SK-N-MC (cell line): ENCODE results near the gene KRTAP10-4.

Experiments
- DNase-seq: peaks from one replicate; pipeline ENCODE4 v3.0.0-alpha.2; 2011; ENCODE audit warnings: low read depth, low spot score
- H3K27ac ChIP-seq: fragments of 200-600 bp; sonication (generic); 2 replicates; pipeline ENCODE4 v1.5.1; 2016; ENCODE audit warnings: mixed run types
- H3K36me3 ChIP-seq: fragments of 200-600 bp; sonication (generic); 2 replicates; pipeline ENCODE4 v1.6.1; 2017; ENCODE audit warnings: antibody characterized with exemption, low read length, mixed read lengths; ENCODE audit not compliant: insufficient read depth
- H3K4me3 ChIP-seq: fragments of 200-600 bp; sonication (generic); 2 replicates; pipeline ENCODE4 v1.5.1; 2016
- H3K9ac ChIP-seq: fragments of 200-600 bp; sonication (generic); 2 replicates; pipeline ENCODE4 v1.8.0; 2017; ENCODE audit warnings: mixed run types, mixed read lengths; ENCODE audit not compliant: insufficient read length
- H3K9me3 ChIP-seq: fragments of 200-600 bp; sonication (generic); 2 replicates; pipeline ENCODE4 v1.6.1; 2017; ENCODE audit warnings: low read depth, mild to moderate bottlenecking, antibody characterized with exemption, low read length, moderate library complexity, mixed read lengths
- EZH2 ChIP-seq: fragments of 200-600 bp; sonication (generic); IDR thresholded peaks from one replicate; pipeline ENCODE4 v1.6.1; 2017; ENCODE audit warnings: antibody characterized with exemption
- FOXP2 ChIP-seq: optimal IDR thresholded peaks from 2 replicates; pipeline ENCODE3; 2011; ENCODE audit warnings: mild to moderate bottlenecking, moderate library complexity; ENCODE audit not compliant: insufficient read depth; ENCODE audit errors: extremely low read length, control extremely low read depth
- POLR2AphosphoS5 ChIP-seq: IDR thresholded peaks from 2 replicates; pipeline ENCODE4 v1.6.1; 2012; ENCODE audit warnings: mild to moderate bottlenecking, low read depth, low read length, borderline replicate concordance

Gene KRTAP10-4

DNA sequence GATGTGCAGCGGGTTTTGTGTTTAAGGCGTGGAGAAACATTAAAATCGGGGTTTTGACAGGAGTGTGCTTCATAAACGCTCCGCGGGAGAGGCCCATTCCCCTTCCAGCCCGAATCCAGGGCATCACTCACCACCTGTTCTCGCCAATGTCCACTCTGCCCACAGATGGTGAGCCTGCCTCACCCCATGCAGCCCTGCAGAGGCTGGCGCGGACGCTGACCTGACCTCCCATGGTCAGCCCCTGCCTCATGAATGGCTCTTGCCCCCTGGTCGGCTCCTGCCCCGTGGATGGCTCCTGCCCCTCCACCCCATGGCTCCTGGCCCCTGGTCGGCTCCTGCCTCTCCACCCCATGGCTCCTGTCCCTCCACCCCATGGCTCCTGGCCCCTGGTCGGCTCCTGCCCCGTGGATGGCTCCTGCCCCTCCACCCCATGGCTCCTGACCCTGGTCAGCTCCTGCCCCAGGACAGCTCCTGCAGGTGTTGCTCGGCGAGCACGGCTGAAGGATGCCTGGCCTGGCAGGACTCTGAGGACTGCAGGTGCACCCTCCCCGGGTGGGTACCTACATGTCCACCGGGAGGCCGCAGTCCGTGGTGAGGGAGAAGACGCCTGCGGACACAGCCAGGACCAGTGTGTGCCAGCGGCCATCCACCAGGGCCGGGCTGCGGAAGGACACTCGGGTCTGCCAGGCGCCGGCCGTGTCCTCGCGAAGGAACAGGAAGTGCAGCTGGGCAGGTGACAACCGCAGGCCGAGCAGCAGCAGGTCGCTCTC is 40.2 kb upstream of the KRTAP10-4 start:
- Histone ChIP-seq H3K9ac (no peak overlapping the region), H3K27ac (no peak overlapping the region), H3K9me3 (no peaks in the 10 kb centered on the region), H3K4me3 (no peak overlapping the region), H3K36me3 (peaks cover 10% of the 10 kb centered on the region; the same call in 1 of the 2 replicates)
- TF ChIP-seq FOXP2 (no peak), EZH2 (no peak), POLR2AphosphoS5 (no peak)
- no peak for DNase-seq

DNA sequence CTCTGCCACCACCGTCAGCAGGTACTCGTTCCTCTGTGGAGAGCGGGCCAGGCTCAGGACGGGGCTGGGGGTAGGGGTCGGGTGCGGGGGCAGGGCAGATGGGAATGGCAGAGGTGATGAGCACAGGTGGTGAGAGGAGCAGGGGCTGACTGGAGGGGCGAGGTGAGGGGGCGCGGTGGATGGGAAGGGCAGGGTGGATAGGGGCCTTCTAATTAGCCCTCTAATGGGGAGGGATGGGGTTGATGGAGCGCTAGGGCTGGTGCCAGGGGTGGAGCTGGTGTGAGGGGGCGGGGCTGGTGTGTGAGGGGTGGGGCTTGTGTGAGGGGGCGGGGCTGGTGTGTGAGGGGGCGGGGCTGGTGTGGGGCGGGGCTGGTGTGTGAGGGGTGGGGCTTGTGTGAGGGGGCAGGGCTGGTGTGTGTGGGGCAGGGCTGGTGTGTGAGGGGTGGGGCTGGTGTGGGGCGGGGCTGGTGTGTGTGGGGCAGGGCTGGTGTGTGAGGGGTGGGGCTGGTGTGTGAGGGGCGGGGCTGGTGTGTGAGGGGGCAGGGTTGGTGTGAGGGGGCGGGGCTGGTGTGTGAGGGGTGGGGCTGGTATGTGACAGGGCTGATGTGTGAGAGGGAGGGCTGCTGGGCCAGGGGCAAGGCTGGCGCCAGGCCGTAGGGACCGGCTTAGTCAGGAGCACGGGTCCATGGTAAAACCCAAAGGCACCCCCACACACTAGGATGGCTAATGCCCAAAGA is 39.5 kb upstream of the KRTAP10-4 start:
- Histone ChIP-seq H3K4me3 (no peak overlapping the region), H3K27ac (no peak overlapping the region), H3K36me3 (peaks cover 9% of the 10 kb centered on the region; the same call in 1 of the 2 replicates), H3K9me3 (no peaks in the 10 kb centered on the region), H3K9ac (no peak overlapping the region)
- TF ChIP-seq FOXP2 (no peak), EZH2 (no peak)
- DNase-seq = no peak

DNA sequence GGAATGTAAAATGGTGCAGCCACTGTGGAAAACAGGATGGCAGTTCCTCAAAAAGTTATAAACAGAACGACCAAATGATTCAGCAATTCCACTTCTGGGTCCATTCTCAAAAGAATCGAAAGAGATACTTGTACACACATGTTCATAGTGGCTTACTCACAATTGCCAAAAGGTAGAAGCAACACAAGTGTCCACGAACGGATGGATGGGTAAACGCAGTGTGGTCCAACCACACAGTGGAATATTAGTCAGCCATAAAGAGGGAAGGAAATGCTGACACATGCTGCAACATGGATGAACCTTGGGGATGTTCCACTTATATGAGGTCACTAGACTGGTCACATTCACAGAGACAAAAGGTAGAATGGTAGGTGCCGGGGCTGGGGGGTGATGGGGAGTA is 38.8 kb upstream of the KRTAP10-4 start:
- TF ChIP-seq POLR2AphosphoS5 (no peak), FOXP2 (no peak), EZH2 (no peak)
- no peak overlapping the region for H3K27ac ChIP-seq
- DNase-seq = no peak
- H3K4me3 ChIP-seq = no peak overlapping the region
- H3K36me3 ChIP-seq = peaks cover 9% of the 10 kb centered on the region; the same call in 1 of the 2 replicates
- no peak overlapping the region for H3K9ac ChIP-seq
- no peaks in the 10 kb centered on the region for H3K9me3 ChIP-seq

DNA sequence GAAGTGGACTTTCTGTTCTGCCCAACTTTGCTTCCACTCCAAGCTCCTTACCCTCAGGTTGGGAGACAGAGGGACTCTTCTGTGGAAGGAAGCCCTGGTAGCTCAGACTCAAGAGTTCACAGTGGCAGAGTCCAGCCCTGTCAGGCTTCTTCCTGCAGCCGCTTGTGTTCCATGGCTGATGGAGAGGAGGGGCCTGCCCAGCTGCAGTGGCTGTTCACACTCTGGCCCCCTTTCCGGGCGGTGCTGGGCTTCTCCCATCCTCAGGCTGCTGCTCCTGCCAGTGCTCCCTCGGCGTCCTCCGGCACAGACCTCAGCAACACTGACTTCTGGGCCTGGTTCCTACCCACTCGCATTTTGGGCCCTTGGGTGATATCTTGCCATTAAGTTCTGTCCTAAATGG is 37.6 kb upstream of the KRTAP10-4 start:
- H3K27ac ChIP-seq = no peak overlapping the region
- H3K9ac ChIP-seq = no peak overlapping the region
- TF ChIP-seq EZH2 = no peak
- TF ChIP-seq POLR2AphosphoS5 = no peak
- no peak for TF ChIP-seq FOXP2
- no peaks in the 10 kb centered on the region for H3K9me3 ChIP-seq
- peaks cover 9% of the 10 kb centered on the region; the same call in 1 of the 2 replicates for H3K36me3 ChIP-seq
- no peak overlapping the region for H3K4me3 ChIP-seq
- DNase-seq = no peak

DNA sequence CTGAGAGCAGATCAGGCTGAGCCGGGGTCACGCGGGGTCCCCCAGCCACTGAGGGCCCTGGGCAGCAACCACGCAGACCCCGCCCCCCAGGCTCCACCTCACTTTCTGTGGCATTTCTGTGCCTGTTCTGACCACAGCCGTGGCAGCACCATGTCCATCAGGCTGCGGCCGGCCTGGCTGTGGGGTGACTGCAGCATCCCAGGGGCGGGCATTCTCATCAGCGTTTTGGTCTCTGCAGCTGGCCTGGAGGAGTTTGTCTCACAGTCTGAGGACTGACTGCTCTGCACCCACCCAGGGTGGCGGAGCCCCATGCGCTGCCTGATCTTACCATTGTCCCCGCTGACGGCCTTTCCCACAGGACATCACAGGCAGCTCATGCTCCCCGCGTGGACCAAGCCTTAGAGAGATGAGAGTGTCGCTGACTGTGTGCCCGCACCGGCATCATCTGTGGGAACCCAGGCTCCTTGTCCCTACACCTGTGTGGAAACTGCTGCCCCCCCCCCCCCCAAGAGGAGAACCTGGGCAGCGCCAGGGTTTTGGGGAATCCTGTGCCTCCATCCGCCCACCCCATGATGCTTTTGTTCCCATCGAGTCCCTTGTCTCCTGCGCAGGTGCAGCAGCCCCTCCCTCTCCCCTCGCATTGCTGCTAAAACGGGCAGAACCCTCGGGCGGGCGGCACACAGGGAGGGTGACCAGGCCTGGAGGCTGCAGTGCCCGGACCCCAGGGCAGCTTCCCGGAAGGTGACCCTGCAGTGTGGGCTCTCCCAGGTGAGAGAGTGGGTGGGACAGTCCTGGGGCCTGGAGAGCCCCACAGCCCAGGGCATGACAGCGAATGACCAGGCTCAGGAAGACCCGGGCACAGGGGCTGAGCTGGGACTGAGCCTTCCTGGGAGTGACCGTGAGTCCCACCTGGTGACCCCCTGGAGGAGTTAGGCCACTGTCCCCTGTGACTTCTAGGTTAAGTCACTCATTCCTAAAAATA is 35.3 kb upstream of the KRTAP10-4 start:
- no peak for TF ChIP-seq FOXP2
- TF ChIP-seq POLR2AphosphoS5 = no peak
- TF ChIP-seq EZH2 = no peak
- Histone ChIP-seq H3K9me3 (no peaks in the 10 kb centered on the region), H3K4me3 (no peak overlapping the region), H3K36me3 (peaks cover 4% of the 10 kb centered on the region; the same call in 1 of the 2 replicates), H3K27ac (no peak overlapping the region), H3K9ac (no peak overlapping the region)
- no peak for DNase-seq

DNA sequence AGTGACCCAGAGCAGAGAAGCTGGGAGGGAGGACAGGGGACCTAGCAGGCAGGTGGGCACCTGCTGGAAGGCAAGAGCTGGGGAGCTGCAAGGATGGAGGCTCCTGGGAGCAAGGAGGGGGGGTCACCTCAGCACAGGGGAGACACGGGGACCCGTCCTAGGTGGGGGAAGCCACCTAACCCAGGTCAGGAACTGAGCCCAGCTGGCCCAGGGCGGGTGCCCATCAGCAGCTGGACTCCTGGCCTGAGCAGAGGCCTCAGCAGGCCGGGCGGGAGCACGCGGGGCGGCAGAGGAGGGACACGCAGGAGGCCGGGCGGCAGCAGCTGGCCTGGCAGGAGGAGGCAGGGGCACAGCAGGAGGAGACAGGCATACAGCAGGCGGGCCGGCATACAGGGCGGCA is 34.5 kb upstream of the KRTAP10-4 start:
- TF ChIP-seq FOXP2 (no peak), EZH2 (no peak), POLR2AphosphoS5 (no peak)
- Histone ChIP-seq H3K9ac (no peak overlapping the region), H3K36me3 (peaks cover 7% of the 10 kb centered on the region; the same call in 1 of the 2 replicates), H3K9me3 (no peaks in the 10 kb centered on the region), H3K27ac (no peak overlapping the region), H3K4me3 (no peak overlapping the region)
- DNase-seq = no peak

DNA sequence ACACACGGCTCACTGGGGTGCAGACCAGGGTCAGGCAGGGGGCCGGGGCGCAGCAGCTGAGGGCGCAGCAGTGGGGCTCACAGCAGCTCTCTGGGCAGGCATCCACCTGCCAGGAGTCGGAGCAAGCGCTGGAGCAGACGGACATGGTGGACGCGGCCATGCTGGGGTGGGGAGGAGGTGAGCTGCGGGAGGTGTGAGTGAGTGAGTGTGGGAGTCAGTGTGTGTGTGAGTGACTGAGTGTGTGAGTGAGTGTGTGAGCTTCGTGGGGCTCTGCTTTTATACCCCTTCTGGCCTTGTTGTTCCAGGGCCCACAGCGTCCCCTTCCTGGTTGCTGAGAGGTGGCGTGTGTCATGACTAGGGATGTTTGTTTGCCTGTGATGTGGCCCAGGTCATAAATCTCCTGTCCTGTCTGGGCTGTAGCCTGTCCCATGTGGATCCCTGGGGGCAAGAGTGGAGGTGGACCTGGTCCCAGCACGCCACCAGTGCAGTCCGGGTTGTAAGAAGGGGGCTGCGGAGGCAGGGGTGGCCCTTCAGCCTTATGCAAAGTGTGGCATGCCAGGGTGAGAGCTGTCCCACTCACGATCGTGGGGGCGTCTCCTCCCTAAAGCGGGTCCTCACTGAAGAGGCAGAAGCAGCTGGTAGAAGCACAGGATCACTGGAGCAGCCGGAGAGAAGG is 33.4 kb upstream of the KRTAP10-4 start, which contains the start of gene KRTAP10-1:
KRTAP10-1 (minus strand) TSS at position 205 of the 676 bp plus-strand sequence; CDS start at position 160, 45 bp downstream.
- H3K27ac ChIP-seq = no peak within 1 kb of the TSS
- DNase-seq = no peak
- H3K4me3 ChIP-seq = no peak within 1 kb of the TSS
- H3K36me3 ChIP-seq = peaks cover 4% of the 10 kb centered on the region; the same call in 1 of the 2 replicates
- no peak within 1 kb of the TSS for H3K9ac ChIP-seq
- no peaks in the 10 kb centered on the region for H3K9me3 ChIP-seq
- no peak for TF ChIP-seq EZH2
- no peak for TF ChIP-seq FOXP2
- TF ChIP-seq POLR2AphosphoS5 = no peak
